GM18505 (cell line): ENCODE measurements around the gene ABCC1.

Experiments
- ATAC-seq: cut with Tn5 transposase; IDR thresholded peaks from one replicate; pipeline ENCODE4 v1.9.1; 2021; ENCODE audit not compliant: unreplicated experiment
- POLR2A ChIP-seq: IDR thresholded peaks from 4 replicates; pipeline ENCODE4 v1.6.1; 2011; ENCODE audit warnings: borderline replicate concordance; ENCODE audit not compliant: insufficient read depth, insufficient read length; ENCODE audit errors: extremely low read depth

The ABCC1 gene

GRCh38 chr16:16032271-16032979 is 83.0 kb downstream of the ABCC1 start:
- no peak for TF ChIP-seq POLR2A
- no peak for ATAC-seq

GRCh38 chr16:16033208-16033717 is 83.8 kb downstream of the ABCC1 start:
- no peak for ATAC-seq

GRCh38 chr16:16036359-16036792 is 87.0 kb downstream of the ABCC1 start:
- ATAC-seq, result no peak
- TF ChIP-seq POLR2A, result no peak

More at GRCh38 chr16:16033208-16033717, 83.8 kb downstream of the ABCC1 start:
- no peak for TF ChIP-seq POLR2A

GRCh38 chr16:16037521-16037920 is 88.1 kb downstream of the ABCC1 start:
- no peak for TF ChIP-seq POLR2A
- no peak for ATAC-seq

GRCh38 chr16:16037970-16038369 is 88.6 kb downstream of the ABCC1 start:
- no peak for TF ChIP-seq POLR2A
- ATAC-seq, result no peak

GRCh38 chr16:16038950-16039349 is 89.5 kb downstream of the ABCC1 start:
- ATAC-seq, result no peak

GRCh38 chr16:16041196-16041892 is 91.9 kb downstream of the ABCC1 start:
- TF ChIP-seq POLR2A, result no peak
- no peak for ATAC-seq

More at GRCh38 chr16:16038950-16039349, 89.5 kb downstream of the ABCC1 start:
- TF ChIP-seq POLR2A, result no peak

- no peak for TF ChIP-seq POLR2A
- ATAC-seq, result no peak
Observed at GRCh38 chr16:16042076-16042475, 92.7 kb downstream of the ABCC1 start.

GRCh38 chr16:16045296-16045695 is 95.9 kb downstream of the ABCC1 start:
- ATAC-seq, result no peak
- no peak for TF ChIP-seq POLR2A

GRCh38 chr16:16045879-16046278 is 96.5 kb downstream of the ABCC1 start:
- ATAC-seq, result no peak
- no peak for TF ChIP-seq POLR2A

GRCh38 chr16:16047761-16048160 is 98.3 kb downstream of the ABCC1 start:
- no peak for TF ChIP-seq POLR2A
- no peak for ATAC-seq

- TF ChIP-seq POLR2A, result no peak
- no peak for ATAC-seq
Observed at GRCh38 chr16:16048904-16049582, 99.6 kb downstream of the ABCC1 start.

GRCh38 chr16:16050106-16050505 is 100.7 kb downstream of the ABCC1 start:
- no peak for TF ChIP-seq POLR2A
- no peak for ATAC-seq
